Measurements from ENCODE around the gene ATL2.

- TF ChIP-seq, protein P1, sequence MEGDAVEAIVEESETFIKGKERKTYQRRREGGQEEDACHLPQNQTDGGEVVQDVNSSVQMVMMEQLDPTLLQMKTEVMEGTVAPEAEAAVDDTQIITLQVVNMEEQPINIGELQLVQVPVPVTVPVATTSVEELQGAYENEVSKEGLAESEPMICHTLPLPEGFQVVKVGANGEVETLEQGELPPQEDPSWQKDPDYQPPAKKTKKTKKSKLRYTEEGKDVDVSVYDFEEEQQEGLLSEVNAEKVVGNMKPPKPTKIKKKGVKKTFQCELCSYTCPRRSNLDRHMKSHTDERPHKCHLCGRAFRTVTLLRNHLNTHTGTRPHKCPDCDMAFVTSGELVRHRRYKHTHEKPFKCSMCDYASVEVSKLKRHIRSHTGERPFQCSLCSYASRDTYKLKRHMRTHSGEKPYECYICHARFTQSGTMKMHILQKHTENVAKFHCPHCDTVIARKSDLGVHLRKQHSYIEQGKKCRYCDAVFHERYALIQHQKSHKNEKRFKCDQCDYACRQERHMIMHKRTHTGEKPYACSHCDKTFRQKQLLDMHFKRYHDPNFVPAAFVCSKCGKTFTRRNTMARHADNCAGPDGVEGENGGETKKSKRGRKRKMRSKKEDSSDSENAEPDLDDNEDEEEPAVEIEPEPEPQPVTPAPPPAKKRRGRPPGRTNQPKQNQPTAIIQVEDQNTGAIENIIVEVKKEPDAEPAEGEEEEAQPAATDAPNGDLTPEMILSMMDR (IDR thresholded peaks at IDR 0.05; ENCODE audit: low read depth, low read length), result no peak
- TF ChIP-seq POLR2A (IDR thresholded peaks at IDR 0.05; ENCODE audit: extremely low read depth, insufficient read length) (no peak), MYC (IDR thresholded peaks at IDR 0.05; ENCODE audit: low read depth, low read length) (no peak)
- TF ChIP-seq, protein P2, sequence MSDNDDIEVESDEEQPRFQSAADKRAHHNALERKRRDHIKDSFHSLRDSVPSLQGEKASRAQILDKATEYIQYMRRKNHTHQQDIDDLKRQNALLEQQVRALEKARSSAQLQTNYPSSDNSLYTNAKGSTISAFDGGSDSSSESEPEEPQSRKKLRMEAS (IDR thresholded peaks at IDR 0.05; ENCODE audit: low read depth, low read length), result no peak
Measured at GRCh38 chr2:38406597-38407110, 29.6 kb upstream of the ATL2 start.

All from NB4 (cell line).